Left lobe of liver (tissue), 2 donors: ENCODE data around the gene CAMLG. TPM values are rescaled to one million over a fixed set of nuclear protein-coding genes. Genes with fewer than 3 reads are reported as not detected.
"Not testable (repeated sequence)": the region's sequence is repeated elsewhere in the genome, so short reads cannot be mapped to it uniquely, and the experiment has no call there.

Source experiments
- ATAC-seq: fragments of 200-7000 bp; cut with Tn5 transposase; one replicate; pipeline ENCODE4 v1.9.1; 2020; ENCODE audit warnings: mild to moderate bottlenecking, moderate library complexity
- DNase-seq: peaks from one replicate; pipeline ENCODE4 v3.0.0-alpha.2; 2020; ENCODE audit warnings: low spot score
- total RNA-seq: library from RNA; stranded (reverse); gene quantifications from one replicate; pipeline ENCODE4 v1.2.1, GENCODE V29; 2021
- donor health status: DM: no; HTN: no; CAD: no; lungs with moderate emphysema.
- donor health status: DM: no; HTN: yes; CAD: no.

The CAMLG gene
- total RNA-seq, result 10.5 TPM

DNA sequence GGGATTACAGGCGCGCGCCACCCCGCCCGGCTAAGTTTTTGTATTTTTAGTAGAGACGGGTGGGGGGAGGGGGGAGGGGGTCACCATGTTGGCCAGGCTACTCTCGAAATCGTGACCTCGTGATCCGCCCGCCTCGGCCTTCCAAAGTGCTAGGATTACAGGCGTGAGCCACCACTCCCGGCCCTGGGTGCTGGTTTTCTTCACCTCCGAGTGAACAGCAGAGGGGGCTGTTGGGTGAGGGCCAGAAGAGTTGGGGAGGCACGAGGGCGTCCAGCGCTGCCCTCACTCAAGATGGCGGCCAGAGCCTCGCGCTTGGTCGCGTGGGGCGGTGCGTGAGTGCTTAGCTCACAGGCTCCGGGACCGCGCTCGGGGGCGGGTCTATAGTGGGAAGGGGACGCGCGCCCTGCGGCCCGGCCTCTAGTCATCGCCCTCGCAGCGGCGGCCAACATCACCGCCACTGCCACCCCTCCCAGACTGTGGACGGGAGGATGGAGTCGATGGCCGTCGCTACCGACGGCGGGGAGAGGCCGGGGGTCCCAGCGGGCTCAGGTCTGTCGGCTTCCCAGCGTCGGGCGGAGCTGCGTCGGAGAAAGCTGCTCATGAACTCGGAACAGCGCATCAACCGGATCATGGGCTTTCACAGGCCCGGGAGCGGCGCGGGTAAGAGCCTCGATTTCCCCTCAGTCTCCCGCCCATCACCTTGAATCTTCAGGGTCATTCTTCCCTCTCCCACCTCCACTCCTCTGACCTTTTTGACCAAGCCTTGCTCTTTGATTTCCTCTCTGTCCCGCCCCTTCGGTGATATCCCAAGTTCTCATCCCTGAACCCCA lies at the start of gene CAMLG:
Gene CAMLG, plus strand, starts transcription at position 416 of the 830 bp plus-strand sequence. Its CDS starts 73 bp downstream, at position 489.
- DNase-seq (peak; percentile 99), ATAC-seq (peak; percentile 96)

DNA sequence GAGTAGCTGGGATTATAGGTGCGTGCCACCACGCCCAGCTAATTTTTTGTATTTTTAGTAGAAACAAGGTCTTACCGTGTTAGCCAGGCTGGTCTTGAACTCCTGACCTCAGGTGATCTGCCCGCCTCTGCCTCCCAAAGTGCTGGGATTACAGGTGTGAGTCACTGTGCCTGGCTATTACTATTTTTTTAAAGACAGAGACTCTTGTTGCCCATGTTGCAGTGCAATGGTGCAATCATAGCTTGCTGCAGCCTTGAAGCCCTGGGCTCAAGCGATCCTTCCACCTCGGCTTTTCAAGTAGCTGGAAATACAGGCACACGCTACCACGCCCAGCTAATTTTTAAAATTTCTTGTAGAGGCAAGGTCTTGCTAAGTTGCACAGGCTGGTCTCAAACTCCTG lies 48.2 kb upstream of the CAMLG start:
- not testable (repeated sequence) for DNase-seq, ATAC-seq

DNA sequence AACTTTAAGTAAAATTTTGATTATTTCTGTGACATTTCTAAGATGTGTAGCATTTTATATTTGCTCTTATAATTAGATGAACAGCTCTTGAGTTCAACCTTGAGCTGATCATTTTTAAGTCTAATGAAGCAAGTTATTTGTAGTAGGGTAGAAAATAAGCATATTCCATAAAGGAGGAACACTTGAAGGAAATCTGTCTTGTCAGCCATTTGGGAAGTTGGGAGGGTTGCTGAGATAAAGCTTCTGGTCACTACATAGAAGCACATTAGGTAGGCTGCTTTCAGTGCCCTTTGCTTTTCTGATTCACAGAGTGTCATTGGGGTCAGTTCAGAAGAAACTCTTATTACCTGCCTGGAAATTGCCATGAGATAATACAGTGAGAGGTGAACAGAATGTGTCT lies 45.6 kb upstream of the CAMLG start:
- DNase-seq, result no peak
- no peak for ATAC-seq

GRCh38 chr5:134708301-134708700 lies 30.0 kb upstream of the CAMLG start:
- no peak for ATAC-seq
- DNase-seq, result no peak

- ATAC-seq (no peak), DNase-seq (no peak)
Observed at GRCh38 chr5:134714120-134714519, 24.2 kb upstream of the CAMLG start.

GRCh38 chr5:134714541-134714940 lies 23.8 kb upstream of the CAMLG start:
- no peak for ATAC-seq
- DNase-seq, result no peak

DNA sequence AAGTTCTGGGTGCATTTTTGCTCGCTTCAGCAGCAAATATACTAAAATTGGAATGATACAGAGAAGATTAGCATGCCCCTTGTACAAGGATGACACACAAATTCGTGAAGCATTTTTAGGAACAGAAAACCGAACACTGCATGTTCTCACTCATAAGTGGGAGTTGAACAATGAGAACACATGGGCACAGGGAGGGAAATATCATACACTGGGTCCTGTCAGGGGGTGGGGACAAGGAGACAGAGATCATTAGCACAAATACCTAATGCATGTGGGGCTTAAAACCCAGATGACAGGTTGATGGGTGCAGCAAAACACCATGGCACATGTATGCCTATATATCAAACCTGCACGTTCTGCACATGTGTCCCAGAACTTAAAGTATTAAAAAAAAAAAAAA lies 22.9 kb upstream of the CAMLG start:
- ATAC-seq, DNase-seq: not testable (repeated sequence)

DNA sequence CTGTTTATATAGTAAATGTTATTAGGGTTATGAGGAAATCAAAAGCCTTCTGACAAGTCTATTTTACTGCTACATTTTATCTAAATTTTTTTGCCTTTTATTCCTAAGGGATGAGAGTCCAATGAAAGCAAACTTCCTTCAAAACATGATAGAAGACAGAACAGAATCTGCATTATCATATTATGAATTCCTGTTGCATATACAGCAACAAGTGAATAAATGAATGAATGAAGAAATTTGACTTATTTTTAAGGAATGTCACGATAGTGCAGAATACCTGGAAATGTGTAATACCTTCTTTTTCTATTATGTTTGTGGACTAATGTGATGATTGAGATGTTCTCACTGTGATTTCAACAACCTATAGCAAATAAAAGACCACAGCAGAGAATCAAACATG lies 13.5 kb upstream of the CAMLG start:
- DNase-seq, result no peak
- ATAC-seq, result no peak

GRCh38 chr5:134732819-134733218 lies 5.5 kb upstream of the CAMLG start:
- no peak for ATAC-seq
- no peak for DNase-seq

GRCh38 chr5:134735243-134735642 lies 3.1 kb upstream of the CAMLG start:
- ATAC-seq (no peak), DNase-seq (no peak)

DNA sequence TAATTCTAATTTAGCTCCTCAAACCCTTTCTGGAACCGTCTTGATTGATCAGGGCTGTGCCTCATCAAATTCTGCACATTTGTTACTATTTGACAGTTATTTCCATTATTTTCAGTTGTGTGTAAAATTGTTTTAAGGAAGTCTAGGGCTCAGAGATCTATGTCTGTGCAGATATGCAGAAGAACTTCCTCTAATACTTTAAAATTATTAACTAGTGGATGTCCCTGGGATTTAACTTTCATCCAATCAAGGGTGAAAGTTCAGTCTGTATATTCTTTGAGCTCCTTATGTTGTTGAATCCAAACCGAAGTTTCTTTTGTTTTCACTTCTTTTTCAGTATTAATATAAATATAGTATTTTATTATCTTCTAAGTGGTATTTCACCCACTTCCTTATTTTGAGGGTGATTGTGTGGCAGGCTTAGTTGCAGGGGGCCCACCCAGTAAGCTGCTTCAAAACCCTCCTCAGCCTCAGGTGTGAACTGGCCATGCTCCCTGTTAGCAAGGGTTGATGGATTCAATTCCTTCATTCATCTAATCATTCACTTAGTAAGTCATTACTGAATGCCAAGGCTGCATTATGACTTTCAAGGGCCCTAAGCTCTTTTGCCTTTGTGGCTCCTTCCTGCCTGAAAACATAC lies 2.1 kb upstream of the CAMLG start:
- ATAC-seq (no peak), DNase-seq (no peak)

GRCh38 chr5:134738963-134739661 lies 764 bp downstream of the CAMLG start:
- ATAC-seq (peak; percentile 57), DNase-seq (no peak)

GRCh38 chr5:134741052-134741451 lies 2.7 kb downstream of the CAMLG start:
- ATAC-seq, result no peak
- no peak for DNase-seq

- ATAC-seq, result no peak
- no peak for DNase-seq
Observed at GRCh38 chr5:134742134-134742533, 3.8 kb downstream of the CAMLG start.

- no peak for DNase-seq
- no peak for ATAC-seq
Observed at GRCh38 chr5:134749415-134749814, 11.1 kb downstream of the CAMLG start.

DNA sequence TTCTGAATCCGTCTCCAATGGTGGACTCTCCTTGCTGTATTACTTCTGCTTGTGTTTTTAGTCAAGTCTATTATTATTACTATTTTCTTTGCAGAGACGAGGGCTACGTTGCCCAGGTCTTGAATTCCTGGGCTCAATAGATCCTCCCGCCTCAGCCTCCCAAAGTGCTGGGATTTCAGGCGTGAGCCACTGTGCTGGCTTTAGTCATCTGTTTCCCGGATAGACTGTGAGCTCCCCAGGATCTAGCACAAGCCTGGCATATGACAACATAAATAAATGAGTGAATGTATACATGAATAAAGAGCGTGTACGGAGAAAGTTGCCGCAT lies 19.8 kb downstream of the CAMLG start:
- DNase-seq (no peak), ATAC-seq (no peak)

DNA sequence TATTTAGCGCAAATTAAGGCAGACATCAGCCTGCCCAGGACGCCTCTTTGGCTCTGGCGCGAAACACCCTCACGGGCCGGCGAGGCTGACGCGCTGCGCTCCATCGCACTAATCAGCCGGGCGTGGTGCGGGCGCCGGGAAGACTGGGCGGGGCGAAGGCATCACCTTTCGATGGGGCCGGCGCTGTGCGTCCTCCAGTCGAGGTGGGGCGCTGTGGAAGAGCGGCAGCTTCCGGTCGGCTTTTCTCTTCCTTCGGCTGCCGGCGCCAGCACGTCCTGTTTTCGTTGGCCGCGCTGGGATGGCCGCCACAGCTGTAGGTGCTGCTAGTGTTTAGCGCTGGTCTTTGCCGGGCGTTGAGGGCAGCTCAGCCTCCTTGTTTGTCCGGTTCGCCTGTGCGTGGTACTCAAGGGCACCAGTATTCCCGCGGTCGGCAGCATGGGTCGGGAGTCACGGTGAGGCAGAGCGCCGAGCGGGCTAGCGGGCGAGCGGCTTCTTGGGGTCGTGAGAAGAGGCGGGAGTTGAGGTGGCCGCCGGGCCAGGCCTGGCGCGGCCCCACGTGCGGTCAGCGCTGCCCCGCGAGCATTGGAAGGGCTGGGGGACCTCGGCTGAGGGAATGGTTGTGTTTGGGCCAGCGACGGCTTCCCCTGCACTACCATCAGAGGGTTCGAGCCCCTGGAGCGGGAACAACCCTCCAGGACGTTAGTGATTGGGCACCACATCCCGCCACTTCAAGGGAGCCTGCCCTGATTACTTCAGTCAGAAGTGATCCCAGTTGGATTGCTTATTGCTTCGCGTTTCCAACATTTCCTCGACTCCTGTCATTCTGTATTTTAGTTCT lies 20.4 kb downstream of the CAMLG start, which contains the start of gene DDX46:
Gene DDX46, plus strand, starts transcription at position 276 of the 838 bp plus-strand sequence. Its CDS starts 160 bp downstream, at position 436.
- ATAC-seq (peak; percentile 100), DNase-seq (peak; percentile 91)

GRCh38 chr5:134767528-134768291 lies 29.4 kb downstream of the CAMLG start:
- not testable (repeated sequence) for ATAC-seq, DNase-seq

DNA sequence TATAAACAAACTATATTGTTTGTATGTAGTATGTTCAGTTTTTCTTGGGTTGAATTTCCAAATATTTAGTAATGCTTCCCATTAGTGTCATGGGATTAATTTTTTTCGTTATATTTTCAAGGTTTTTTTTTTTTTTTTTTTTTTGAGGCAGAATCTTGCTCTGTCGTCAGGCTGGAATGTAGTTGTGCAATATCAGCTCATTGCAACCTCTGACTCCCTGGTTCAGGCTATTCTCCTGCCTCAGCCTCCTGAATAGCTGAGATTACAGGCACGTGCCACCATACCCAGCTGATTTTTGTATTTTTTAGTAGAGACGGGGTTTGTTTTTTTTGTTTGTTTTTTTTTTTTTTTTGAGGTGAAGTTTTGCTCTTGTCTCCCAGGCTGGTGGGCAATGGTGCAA lies 30.9 kb downstream of the CAMLG start:
- ATAC-seq, result peak; percentile 37
- no peak for DNase-seq
